HG02588 (cell line): ENCODE measurements around the gene KLF7.

Source experiments
- ATAC-seq: cut with Tn5 transposase; IDR thresholded peaks from one replicate; pipeline ENCODE4 v1.9.1; 2021; ENCODE audit warnings: mild to moderate bottlenecking, moderate library complexity; ENCODE audit not compliant: unreplicated experiment

Gene KLF7

DNA sequence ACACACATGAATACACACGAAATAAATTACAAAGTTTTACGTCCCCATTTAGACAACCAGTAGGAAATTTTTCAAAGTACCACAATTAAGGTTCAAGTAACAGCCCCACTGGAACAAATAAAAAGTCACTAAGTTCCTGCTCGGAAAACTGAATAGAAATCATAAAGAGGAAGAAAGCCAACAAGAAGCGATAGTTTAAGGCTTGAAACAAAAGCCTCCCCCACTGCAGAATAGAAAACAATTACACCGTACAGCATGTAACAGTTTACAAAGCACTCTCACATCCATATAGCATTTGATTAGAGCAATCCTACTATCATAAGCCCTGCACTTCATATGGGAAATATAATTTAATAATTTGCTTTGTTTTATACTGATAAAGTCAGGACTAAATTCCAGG lies 15.5 kb downstream of the KLF7 start:
- ATAC-seq: no peak

DNA sequence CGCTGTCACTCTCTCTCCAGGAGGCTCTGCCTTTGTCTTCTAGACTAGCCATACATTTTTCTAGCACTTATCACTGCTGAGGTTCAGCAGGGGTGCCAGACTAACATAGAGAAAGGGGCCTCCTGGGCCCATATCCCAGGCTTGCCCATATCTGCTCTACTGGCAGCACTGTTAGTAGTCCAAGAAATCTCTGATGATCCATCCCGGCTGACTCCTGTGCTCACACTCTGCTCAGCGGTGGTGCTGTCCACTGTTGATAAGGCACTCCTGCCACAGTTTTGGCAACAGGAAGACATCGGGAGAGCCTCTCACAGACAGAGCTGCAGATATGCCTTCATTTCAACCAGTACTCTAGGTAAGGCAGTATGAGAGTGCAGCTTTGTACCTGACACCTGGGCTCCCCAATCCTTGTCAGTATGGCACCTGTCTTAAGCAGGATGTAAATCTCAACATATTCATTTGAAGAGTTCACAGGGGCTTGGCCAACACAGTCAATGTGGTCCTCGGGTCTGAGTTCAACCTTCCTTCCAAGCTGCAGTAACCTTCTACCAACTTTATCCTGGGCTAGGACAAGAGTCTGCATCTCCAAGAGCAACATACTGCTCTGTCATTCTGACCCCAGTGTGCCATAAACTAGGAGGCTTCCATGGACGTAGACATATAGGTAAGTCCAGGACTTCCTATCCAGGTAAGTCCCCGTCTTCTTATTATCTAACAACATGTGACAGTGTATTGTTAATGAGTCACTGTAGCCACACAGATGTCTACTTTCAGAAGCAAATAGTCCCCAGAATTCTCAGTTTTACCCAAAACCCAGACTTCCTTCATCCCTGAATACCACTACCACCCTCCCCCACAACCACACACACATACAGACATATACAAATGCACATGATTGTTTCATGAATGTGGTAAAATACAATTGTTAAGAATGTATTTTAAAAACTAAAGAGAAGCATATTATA lies 16.2 kb downstream of the KLF7 start:
- ATAC-seq: peak; percentile 76

DNA sequence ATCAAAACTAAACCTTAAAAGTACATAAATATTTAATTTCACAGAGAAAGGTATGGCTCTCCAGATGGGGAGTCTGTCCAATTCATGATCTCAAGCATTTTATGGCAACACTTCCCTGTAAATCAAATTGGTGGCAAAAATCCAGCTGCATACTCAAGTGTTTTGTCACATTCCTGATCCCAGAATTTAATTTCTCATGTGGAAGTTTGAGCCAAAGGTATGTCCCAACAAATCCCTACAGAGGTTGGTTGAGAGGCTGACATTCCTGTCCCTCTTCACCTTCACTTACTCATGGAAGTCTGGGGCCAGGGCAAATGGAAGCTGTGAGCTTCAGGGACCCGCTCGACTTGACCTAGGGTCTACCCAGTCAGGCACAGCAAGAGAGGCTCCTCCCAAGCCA lies 17.7 kb downstream of the KLF7 start:
- ATAC-seq: no peak

DNA sequence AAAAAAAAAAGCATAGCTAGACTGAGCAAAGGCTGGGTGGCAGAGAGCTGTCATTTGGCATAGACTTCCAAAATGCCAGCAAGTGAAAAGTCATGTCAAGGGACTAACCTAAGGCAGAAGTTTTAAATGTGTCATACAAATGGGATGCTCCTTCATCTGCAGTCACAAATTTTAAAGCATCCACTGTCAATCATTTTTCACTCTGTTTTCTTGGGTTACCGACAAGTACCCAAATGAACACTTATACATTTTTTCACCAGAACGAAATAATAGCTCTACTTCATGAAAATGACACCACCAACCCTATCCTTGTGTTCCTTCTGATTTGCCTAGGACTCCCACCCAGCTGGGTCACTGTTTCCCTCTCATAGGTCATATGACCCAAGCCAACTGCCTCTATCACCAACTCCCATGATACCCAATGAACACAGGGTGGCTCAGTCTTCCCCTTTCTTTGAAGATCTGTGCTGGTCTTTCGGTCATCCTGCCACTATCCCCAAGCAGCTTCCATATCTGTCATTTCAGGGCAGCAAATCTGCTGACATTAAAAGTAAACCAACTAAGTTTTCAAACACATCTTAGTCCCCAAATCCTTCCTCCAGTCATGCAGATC lies 21.5 kb downstream of the KLF7 start:
- no peak for ATAC-seq

DNA sequence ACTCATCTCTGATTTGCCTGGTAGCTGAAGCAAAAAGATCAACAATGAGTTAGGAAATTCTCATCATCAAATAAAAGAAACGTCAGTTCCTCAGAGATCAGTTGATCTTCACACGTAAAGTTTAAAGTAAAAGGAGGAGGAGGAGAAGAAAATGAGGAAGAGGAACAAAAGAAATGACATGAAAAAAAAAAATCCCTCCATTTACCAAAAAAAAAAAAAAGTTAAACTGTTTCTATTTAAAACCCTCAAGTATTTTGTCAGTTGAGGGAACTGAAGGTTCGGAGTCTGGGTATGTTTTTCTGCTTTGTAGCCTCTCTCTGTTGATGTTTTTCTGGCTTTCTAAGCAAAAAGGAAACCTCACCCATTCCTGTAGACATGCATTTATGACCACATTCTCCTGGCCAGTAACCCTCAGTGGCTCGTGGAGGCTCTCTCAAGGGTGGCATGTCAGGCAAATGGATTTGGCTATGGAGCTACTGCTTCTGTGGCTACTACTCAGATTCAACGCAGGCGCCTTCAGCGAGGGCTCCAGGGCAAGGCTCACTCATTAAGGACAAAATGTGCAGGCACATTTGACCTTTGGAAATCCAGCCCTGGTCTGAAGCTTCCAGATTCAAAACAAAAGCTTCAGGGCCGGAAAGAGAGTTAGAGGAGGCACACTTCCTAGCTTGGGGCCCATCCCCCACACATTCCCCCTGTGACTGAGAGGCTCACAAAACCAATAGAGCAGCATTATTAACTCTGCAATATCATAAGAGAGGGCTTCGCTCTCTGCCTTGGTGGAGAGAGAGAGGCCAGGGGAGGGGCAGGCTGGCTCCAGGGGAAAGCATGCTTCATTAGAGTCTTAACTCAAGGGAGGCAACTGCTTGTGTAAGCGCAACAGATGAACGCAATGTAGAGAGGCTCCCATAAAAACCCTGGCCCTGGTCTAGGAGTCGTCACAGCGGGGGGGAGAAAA lies 22.3 kb downstream of the KLF7 start:
- peak; percentile 58 for ATAC-seq

DNA sequence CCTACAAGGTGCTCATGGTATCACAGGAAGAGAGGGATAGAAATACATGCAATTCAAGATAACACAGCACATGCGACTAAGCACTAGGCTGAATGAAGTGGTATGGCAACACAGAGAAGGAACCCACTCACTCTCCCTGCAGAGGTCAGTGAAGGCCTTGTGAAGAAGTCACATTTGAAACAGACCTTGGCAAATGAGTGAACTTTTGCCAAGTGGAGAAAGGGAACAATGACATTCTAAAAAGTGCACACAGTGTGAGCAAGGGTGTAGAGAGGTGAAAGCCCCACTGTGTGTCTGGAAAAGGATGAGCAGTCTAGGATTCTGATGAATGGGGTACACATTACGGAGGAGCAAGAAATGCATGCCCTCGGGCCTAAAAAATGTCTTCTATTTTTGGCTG lies 23.3 kb downstream of the KLF7 start:
- ATAC-seq: no peak

DNA sequence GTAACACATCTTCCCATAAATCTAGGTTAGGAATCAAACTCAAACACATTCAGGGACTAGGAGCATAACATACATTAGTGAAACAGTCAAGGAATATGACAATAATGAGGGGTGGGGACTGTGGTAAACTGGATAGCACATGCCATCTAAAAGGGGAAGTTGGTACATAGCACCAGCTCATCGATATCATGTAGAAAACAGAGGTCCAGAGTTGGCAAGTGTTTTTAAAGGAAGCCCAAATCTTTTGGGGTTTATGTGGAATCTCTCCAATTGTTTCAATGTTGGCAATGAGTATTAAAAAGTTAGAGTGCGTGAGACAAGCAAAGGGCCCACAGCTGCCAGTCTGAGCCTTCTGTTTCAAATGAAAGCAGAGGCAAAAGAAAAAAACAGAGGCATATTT lies 24.4 kb downstream of the KLF7 start:
- ATAC-seq: no peak

DNA sequence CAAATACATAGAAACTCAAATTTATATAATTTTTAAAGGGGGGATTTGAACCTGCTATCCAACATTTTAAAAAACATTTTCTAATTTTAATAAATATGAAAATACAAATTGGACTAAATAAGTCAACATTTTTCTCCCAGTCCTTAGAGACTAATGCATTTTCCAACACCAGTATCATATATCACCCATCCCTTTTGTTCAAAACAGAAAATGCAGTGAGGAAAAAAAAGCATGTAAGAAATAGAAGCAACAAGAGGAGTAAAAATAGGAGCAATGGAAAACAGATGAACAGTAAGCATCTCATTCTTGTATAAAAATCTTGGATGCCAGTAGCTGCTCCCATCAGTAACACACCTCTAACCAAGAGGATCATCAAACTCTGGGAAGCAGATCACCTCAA lies 25.5 kb downstream of the KLF7 start:
- ATAC-seq: no peak

DNA sequence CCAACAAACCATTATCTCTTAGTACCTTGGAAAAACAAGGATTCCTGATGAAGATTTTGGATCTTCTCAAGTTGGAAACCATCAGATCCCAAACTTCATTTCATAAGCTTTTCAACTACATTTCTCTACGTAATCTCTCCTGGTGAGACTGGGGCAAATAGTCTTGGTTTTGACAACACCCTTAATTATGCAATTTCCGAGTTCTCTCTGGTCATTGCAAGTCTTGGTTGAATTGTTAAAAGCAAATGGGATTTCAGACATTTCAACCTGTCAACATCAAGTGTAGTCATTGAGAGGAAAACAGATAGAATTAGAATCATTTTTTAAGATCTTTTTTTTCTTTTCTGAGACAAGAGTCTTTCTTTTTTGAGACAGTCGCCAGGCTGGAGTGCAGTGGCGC lies 26.2 kb downstream of the KLF7 start:
- ATAC-seq: no peak

DNA sequence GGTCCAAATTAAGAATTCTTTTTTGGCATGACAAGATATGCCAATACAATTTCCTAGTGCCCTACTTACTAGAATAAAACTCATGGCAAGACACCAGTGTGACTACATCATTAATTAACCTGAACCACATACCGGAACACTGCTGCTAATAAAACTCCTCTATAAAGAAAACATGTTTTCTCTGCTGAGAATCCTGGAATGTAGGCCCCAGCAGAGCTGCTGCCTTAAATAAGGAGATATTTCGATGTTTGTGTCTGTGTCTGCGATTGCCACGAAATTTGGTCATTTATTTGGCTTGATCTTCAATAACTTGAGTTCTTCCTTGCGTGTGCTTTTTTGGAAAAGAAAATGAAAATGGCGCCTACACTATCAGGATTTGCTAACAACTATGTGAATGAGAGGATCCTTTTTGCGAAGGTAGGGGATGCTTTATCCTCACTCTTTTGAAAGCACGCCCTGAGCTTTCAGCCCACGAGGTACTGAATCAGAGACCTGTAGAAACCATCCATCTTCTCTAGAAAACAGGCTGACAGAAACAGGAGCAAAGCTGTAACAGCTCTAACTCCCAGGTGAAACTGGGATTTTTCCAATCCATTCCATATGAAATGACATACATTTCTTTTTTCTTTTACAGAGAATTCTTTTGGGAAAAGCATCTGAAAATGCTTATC lies 27.0 kb downstream of the KLF7 start:
- ATAC-seq: no peak

DNA sequence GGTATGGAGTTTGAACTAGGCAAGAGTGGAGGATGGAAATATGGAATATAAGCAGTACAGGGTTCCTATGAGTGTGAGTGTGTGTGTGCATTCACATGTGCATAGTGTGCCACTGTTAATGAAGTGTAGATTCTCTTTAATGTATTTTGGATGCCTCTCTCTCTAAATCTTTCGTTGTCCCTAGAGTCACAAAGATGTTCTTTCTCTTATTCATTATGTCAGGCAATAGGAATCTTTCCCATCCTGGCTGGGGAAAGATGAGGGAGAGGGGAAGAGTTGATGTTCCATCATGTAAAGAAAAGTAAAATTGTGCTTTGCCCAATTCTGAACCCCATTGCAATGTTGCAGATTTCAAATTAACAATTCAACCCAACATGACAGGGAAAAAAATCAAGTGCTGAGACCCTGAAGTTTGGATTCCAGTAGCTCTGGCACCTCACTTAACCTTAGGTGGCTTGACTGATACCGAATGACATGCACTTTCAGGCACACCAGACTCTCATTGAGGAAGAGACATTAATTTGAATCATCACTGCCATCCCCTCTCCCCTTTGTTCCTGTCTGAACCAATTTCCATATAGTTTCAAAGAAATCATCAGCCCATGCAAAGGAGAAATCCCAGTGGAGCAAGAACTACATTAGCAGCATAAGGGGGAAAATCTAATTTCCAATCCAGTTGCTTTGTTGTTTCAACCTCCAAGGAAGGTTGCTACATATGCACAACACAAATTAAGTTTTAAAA lies 28.0 kb downstream of the KLF7 start:
- ATAC-seq: no peak

DNA sequence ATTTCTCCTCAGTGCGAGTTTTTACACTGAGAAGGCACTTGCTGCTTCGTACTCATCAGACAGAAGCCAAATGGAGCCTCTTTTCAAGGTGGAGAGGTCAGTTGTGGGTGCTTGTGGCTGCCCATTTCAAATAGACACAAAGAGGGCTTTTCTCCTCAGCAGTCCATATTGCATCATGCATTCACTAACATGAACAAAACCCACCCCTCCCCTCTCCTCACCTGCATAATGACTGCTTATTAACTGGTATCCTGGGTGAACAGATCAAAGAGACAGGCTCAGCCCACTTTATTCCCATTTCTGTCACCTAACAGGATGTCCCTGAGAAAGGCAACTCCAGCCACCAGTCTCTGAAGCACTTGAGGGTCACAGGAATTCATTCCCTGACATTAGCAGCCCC lies 28.9 kb downstream of the KLF7 start:
- no peak for ATAC-seq

DNA sequence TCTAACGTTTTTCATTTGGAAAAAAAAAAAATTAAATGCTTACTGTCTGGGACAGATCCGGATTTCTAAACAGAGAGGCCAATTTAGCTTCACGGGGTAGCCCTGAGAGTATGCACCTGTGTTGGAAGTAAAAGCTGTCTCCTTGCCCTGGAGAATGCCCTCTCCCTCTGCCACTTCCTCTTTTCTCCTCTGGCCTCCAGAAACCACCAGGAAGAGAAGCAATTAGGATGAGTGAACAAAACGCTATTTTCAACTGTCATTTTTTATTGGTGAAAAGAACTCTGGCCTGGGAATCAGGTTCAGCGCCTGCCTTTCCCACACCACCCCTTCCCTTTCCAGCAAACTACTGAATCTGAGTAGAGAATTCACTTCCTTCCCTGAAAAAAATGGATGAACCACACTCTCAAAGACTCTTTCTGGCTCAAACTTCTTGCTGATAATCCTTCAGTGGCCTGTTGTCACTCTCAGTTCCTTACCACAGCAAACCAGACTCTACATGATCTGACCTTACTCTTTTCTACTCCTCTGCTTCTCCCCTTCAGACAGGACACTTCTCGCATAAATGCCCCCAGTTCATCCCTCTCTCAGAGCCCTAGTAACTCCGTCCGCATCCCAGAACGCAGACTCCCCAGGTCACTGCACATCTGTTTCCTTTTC lies 29.8 kb downstream of the KLF7 start:
- no peak for ATAC-seq

DNA sequence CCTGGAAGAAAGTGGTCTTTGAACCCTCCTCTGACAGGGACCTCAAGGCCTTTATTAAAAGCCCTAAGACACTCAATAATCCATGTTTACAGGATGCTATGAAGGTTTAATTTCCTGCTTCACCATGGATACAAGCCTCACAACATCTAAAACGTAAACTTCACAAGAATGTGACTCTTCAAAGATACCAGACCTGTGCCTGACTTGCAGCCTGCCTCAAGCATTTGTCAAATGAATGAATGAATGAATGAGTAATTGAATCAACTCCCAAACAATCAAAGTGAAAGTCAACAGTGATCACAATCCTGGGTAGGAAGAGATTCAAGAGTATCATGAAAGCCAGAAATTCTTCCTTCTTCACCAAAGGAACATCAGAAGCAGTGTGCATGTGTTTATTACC lies 30.4 kb downstream of the KLF7 start:
- no peak for ATAC-seq

DNA sequence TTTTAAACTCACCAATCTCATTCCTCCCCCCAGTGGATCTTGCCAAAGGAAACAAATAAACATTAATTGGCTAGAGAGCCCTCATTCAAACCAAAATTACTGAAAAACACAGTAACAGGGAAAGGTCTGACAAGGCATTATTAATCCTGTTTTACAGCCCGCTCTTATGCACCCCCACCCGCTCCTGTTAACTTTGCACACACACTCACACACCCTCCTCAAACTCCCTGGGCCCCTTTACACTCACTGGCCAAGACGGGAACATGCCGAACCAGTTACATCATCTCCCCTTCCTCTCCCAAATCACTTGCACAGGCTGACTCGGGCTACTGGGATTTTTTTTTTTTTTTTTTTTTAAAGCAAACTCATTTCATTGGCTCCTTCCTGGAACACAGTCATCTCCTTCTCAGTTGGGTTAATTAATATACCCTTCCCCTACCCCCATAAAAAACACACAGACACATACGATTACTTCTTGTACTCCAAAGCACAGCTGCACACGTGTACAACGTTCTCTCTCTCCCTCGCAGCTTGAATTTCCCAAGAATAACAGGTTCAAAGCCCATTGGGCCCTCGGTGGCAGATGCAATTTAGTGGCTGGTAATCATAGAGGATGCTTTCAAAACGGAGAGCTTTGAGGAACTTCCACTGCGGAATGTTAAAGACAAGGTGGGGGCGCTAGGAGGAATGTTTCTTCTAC lies 31.8 kb downstream of the KLF7 start:
- no peak for ATAC-seq

DNA sequence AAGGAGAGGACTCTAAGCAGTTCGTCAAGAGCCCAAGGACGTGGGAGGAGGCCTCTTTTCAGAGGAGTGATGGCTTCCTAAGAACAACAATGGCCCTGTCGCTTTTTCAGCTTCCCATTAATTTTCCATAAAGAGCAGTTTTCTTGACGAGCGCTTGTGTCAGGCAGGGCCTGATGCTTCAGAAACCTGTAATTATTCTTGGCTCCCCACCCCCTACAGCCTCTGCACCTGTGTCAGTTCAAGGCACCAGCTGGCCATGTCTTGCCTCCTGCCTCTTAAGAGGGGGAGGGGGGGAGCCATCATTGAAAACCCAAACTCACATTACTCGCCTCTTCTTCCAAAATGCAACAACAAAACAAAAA lies 32.3 kb downstream of the KLF7 start:
- no peak for ATAC-seq

DNA sequence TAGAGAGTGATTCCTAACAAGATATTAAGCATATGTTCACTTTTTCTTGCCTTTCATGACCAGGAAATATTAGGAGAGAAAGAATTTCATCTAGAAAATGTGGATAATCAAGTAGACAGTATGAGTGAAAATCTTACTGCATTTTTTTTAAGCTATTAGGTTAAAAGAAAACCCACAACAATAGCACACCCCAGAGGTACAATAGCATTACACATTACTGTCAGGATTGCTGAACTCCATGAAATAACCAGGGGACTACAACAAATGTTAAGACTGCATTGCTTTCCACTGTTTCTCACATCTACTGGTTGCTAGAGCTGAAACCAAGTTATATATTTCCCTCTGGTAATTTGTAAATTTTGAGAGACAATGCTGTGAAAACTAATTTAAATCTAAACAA lies 33.7 kb downstream of the KLF7 start:
- no peak for ATAC-seq

DNA sequence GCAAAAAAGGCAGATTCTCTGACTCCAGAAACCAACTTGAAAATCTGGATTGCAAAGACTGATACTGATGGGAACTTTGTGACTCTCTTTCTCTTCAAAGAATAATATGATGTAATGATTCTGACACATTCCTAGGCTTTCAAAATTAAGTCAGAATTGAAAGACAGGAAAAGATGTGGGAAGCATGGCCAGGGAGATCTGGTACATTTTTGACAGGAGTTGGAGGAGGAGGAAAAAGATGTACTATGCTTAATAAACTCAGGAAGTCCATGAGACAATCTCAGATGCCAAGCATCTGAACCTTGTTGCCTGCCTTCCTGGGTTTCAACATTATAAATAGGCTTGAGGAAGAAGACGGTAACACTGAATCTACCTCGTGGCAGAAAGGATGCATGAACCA lies 34.2 kb downstream of the KLF7 start:
- no peak for ATAC-seq

DNA sequence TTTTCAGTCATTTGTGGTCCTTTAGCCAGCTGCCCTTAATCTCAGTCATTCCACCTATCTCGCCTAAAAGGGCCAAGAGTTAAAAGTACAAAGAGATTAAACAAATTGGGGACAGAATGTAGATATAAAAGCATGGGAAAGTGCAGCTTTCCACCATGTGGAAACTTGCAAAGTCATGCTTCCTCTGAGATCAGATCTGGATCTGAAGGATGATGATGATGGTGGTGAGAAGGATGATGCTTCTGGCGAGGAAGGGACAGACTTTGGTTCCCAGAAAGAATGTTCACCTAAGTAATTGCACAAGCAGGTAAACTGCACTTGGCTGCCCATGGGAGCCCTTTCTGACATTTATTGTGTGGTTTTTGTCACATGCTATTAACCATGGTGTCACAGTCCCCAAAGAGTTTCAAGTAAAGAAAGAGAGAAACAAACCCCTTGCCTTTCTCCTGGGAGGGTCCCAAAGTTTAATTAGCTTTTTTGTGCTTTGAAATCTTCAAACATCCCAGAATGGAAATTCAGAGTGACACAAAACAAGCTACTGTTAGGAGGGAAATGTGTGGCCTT lies 34.7 kb downstream of the KLF7 start:
- ATAC-seq: no peak
